BJ (cell line): ENCODE results near the gene GREB1. TPM values are rescaled to one million over a fixed set of nuclear protein-coding genes. Genes with fewer than 3 reads are reported as not detected.

ENCODE experiments used
- CTCF ChIA-PET: fragments of 350-600 bp; formaldehyde crosslinking; extraction: SDS; loops from one replicate; lab custom pipeline; 2021; ENCODE audit warnings: antibody characterized with exemption, inconsistent platforms; lab: Yijun Ruan, JAX
- POLR2A ChIA-PET: fragments of 300-600 bp; sonication (Branson Sonifier 250); formaldehyde crosslinking; extraction: SDS; loops from one replicate; lab custom pipeline; 2021; ENCODE audit warnings: antibody characterized with exemption; lab: Charles Lee
- DNase-seq: peaks from one replicate; pipeline ENCODE4 v3.0.0-alpha.2; 2011; ENCODE audit warnings: low read depth
- H3K27me3 ChIP-seq: 2 replicates; pipeline ENCODE4 v1.6.0; 2011; ENCODE audit warnings: low read length; ENCODE audit not compliant: control insufficient read depth, insufficient read depth
- H3K36me3 ChIP-seq: 2 replicates; pipeline ENCODE4 v1.5.1; 2011; ENCODE audit warnings: low read length; ENCODE audit not compliant: control insufficient read depth, insufficient read depth
- H3K4me3 ChIP-seq: 2 replicates; pipeline ENCODE4 v1.5.1; 2011; ENCODE audit warnings: low read depth, mild to moderate bottlenecking, control low read depth, low read length
- CTCF ChIP-seq: IDR thresholded peaks from 2 replicates; pipeline ENCODE4 v1.5.1; 2011; ENCODE audit warnings: low read depth, mild to moderate bottlenecking, control low read depth, inconsistent platforms, low read length, moderate library complexity; ENCODE audit not compliant: insufficient read depth
- polyA plus RNA-seq: library from polyadenylated mRNA; depleted of rRNA; stranded (reverse); fragments of >200 nt; gene quantifications from 2 replicates; pipeline ENCODE4 v1.2.3, GENCODE V29; 2011

GREB1 gene
- polyA plus RNA-seq, 1 experiment: not detected

- Histone ChIP-seq H3K4me3 (no peak overlapping the region), H3K27me3 (no peaks in the 10 kb centered on the region; the same call in none of the 2 replicates), H3K36me3 (no peaks in the 10 kb centered on the region)
- CTCF ChIA-PET: no interaction called here
- DNase-seq: no peak
- POLR2A ChIA-PET: no interaction called here
- no peak for TF ChIP-seq CTCF
These were observed 105.7 kb downstream of the GREB1 start for GRCh38 chr2:11639503-11639902.

GRCh38 chr2:11640132-11640531, 106.3 kb downstream of the GREB1 start:
- no peaks in the 10 kb centered on the region for H3K36me3 ChIP-seq
- H3K27me3 ChIP-seq: no peaks in the 10 kb centered on the region; the same call in none of the 2 replicates
- POLR2A ChIA-PET: no interaction called here
- no peak for TF ChIP-seq CTCF
- no peak overlapping the region for H3K4me3 ChIP-seq
- DNase-seq: no peak
- CTCF ChIA-PET: no interaction called here

GRCh38 chr2:11642972-11643371, 109.1 kb downstream of the GREB1 start:
- Histone ChIP-seq H3K27me3 (no peaks in the 10 kb centered on the region; the same call in 1 of the 2 replicates), H3K36me3 (no peaks in the 10 kb centered on the region), H3K4me3 (no peak overlapping the region)
- TF ChIP-seq CTCF: no peak
- DNase-seq: no peak
- ChIA-PET CTCF (interaction anchor here (0.6 kb wide), 1 partner anchor 825 kb away, joined by 3 read pairs; no protein-coding TSS in a partner anchor), POLR2A (no interaction called here)

GRCh38 chr2:11644293-11644692, 110.4 kb downstream of the GREB1 start:
- H3K27me3 ChIP-seq: no peaks in the 10 kb centered on the region; the same call in 1 of the 2 replicates
- no peak overlapping the region for H3K4me3 ChIP-seq
- ChIA-PET POLR2A (no interaction called here), CTCF (interaction anchor here (1.1 kb wide), 1 partner anchor 812 kb away, joined by 6 read pairs; no protein-coding TSS in a partner anchor)
- no peak for TF ChIP-seq CTCF
- DNase-seq: no peak
- no peaks in the 10 kb centered on the region for H3K36me3 ChIP-seq

DNA sequence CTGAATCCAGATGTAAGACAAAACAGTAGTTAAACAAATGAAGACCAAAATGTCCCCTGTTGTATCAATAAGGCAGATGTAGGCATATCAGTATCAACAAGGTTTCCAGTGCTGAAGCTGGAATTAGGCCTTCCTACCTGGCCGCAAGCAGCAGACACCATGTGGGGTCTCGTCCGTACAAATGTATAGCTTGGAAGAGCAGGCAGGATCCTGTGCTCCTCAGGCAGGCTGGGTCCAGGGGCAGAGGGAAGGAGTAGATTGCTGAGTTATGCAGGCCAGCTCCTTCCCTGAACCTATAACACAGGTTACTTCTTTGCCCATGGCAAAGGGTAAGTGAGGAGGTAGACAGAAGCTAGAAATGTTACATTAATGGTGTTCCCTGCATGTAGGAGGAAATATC, 112.7 kb downstream of the GREB1 start:
- no peak for DNase-seq
- ChIA-PET POLR2A (no interaction called here), CTCF (interaction anchor here (0.7 to 1.1 kb wide), 4 partner anchors 9 to 513 kb away, joined by 3 to 4 read pairs (median 3); a partner anchor contains a TSS)
- Histone ChIP-seq H3K4me3 (no peak overlapping the region), H3K27me3 (peaks cover 3% of the 10 kb centered on the region), H3K36me3 (no peaks in the 10 kb centered on the region)
- TF ChIP-seq CTCF: no peak
